Body of pancreas (tissue), 4 donors: ENCODE results near the gene CTAG1B.

Experiments
- POLR2A ChIP-seq, 3 donors: fragments of 450-650 bp; IDR thresholded peaks; one replicate each; pipeline ENCODE4 v1.6.1; 2016; ENCODE audit warnings: antibody characterized with exemption in 3 of 3, mild to moderate bottlenecking in 2 of 3
- TF ChIP-seq, protein P1 (sequence below), 7 experiments: fragments of 450-650 bp in 4 of 7; fragments of 200-600 bp in 3 of 7; sonication (generic) in 3 of 7; IDR thresholded peaks; one replicate each; pipeline ENCODE4 v1.5.1; 2016 to 2019; ENCODE audit warnings: antibody characterized with exemption in 7 of 7

GRCh38 chrX:154658187-154658586, 39.1 kb upstream of the CTAG1B start:
- TF ChIP-seq, protein P1, sequence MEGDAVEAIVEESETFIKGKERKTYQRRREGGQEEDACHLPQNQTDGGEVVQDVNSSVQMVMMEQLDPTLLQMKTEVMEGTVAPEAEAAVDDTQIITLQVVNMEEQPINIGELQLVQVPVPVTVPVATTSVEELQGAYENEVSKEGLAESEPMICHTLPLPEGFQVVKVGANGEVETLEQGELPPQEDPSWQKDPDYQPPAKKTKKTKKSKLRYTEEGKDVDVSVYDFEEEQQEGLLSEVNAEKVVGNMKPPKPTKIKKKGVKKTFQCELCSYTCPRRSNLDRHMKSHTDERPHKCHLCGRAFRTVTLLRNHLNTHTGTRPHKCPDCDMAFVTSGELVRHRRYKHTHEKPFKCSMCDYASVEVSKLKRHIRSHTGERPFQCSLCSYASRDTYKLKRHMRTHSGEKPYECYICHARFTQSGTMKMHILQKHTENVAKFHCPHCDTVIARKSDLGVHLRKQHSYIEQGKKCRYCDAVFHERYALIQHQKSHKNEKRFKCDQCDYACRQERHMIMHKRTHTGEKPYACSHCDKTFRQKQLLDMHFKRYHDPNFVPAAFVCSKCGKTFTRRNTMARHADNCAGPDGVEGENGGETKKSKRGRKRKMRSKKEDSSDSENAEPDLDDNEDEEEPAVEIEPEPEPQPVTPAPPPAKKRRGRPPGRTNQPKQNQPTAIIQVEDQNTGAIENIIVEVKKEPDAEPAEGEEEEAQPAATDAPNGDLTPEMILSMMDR (IDR thresholded peaks at IDR 0.05), result no peak
- TF ChIP-seq POLR2A (IDR thresholded peaks at IDR 0.05), result no peak
